Adrenal gland (tissue), 12 donors: ENCODE data around the gene ABHD15. TPM values are rescaled to one million over a fixed set of nuclear protein-coding genes. Genes with fewer than 3 reads are reported as not detected.
"Not testable (repeated sequence)": the region's sequence is repeated elsewhere in the genome, so short reads cannot be mapped to it uniquely, and the experiment has no call there.

Source experiments
- DNase-seq, 7 donors: peaks; one replicate each; pipeline ENCODE4 v3.0.0-alpha.2; 2019 to 2020
- H3K27ac ChIP-seq, 5 donors: fragments of 200-600 bp; sonication (generic) in 4 of 5; 1 replicate in 3 of 5; 2 replicates in 2 of 5; pipeline versions ENCODE4 v1.5.1 to v1.8.0; 2016 to 2020; ENCODE audit warnings: mild to moderate bottlenecking in 1 of 5
- H3K27me3 ChIP-seq: fragments of 200-600 bp; 2 replicates; pipeline ENCODE4 v1.8.0; 2021
- H3K36me3 ChIP-seq, 2 donors: fragments of 200-600 bp; replicated peaks in 1 of 2; 1 replicate in 1 of 2; 2 replicates in 1 of 2; pipeline versions ENCODE4 v1.5.1 to v1.8.0; 2018 to 2022
- H3K4me1 ChIP-seq, 2 donors: fragments of 200-600 bp; replicated peaks in 1 of 2; 1 replicate in 1 of 2; 2 replicates in 1 of 2; pipeline versions ENCODE4 v1.5.1 to v1.8.0; 2018 to 2021
- H3K4me3 ChIP-seq, 4 donors: fragments of 200-600 bp; sonication (generic) in 3 of 4; one replicate each; pipeline ENCODE4 v1.5.1; 2016 to 2018
- H3K9me3 ChIP-seq, 3 donors: fragments of 200-600 bp; sonication (generic) in 1 of 3; replicated peaks in 1 of 3; 1 replicate in 2 of 3; 2 replicates in 1 of 3; pipeline versions ENCODE4 v1.5.1 to v1.8.0; 2016 to 2021
- CTCF ChIP-seq, 6 experiments: fragments of 450-650 bp in 4 of 6; fragments of 200-600 bp in 2 of 6; sonication (generic) in 1 of 6; IDR thresholded peaks; 1 replicate in 5 of 6; 2 replicates in 1 of 6; pipeline versions ENCODE4 v1.5.1 to v1.8.0; 2016 to 2021; ENCODE audit warnings: antibody characterized with exemption in 6 of 6, mild to moderate bottlenecking in 2 of 6, moderate library complexity in 1 of 6
- POLR2A ChIP-seq, 2 donors: fragments of 450-650 bp; IDR thresholded peaks; one replicate each; pipeline ENCODE4 v1.6.1; 2017; ENCODE audit warnings: antibody characterized with exemption in 2 of 2, mild to moderate bottlenecking in 2 of 2, moderate library complexity in 1 of 2
- WGBS, 4 donors: extraction: QIAGEN DNeasy Blood & Tissue Kit in 2 of 4; methylation state at CpG; one replicate each; pipeline versions ENCODE4 v1.1.5 to v1.1.7; 2013 to 2017; 5-methylcytosine and 5-hydroxymethylcytosine counted together
- intact Hi-C, 2 donors: fragments of 100-400 bp; cut with DNase I; formaldehyde crosslinking; loops; one replicate each; pipeline versions ENCODE4 v1.14.1 to v1.15.0; 2022 to 2023
- polyA plus RNA-seq, 3 donors: library from polyadenylated mRNA; stranded (reverse); fragments of 200-250 nt in 2 of 3; fragments of 350-450 nt in 1 of 3; fragmentation: Illumina TruSeq in 1 of 3; extraction: RNeasy Lipid Tissue Mini Kit (QIAGEN cat#74804) in 1 of 3; gene quantifications; one replicate each; pipeline ENCODE4 v1.2.3, GENCODE V29; 2013 to 2014
- total RNA-seq, 9 donors: library from RNA; depleted of rRNA in 4 of 9; stranded (reverse); fragments of >200 nt in 4 of 9; fragments of 120-200 nt in 1 of 9; fragmentation: NEBNext Ultra II Directional in 1 of 9; extraction: Animal tissue kit (Norgen Biotek cat#: 25700) in 1 of 9; gene quantifications; one replicate each; pipeline versions ENCODE4 v1.1.0 to v1.2.4, GENCODE V29; 2013 to 2023
- donor health status: healthy with polysubstance abuse.
- donor health status: Bipolar disorder and iron deficiency.
- donor health status: DM: yes; HTN: yes; CAD: no.
- donor health status: DM: no; HTN: no; CAD: no.
- donor health status: DM: no; HTN: no; CAD: no.
- donor health status: DM: yes; HTN: yes; CAD: no.

ABHD15 gene
- total and polyA plus RNA-seq, 12 donors = 2.9 to 11.1 (median 6.2) TPM

- WGBS, 4 donors = 46 to 54% (median 52%) methylated on average over 6 of the region's 6 CpGs
- no peaks in the 10 kb centered on the region for H3K27me3 ChIP-seq
- H3K4me3 ChIP-seq = no peak overlapping the region
- no peak for TF ChIP-seq POLR2A (IDR thresholded peaks at IDR 0.05)
- TF ChIP-seq CTCF (IDR thresholded peaks at IDR 0.05) = no peak
- intact Hi-C loops = no loop called here
- H3K27ac ChIP-seq = peak overlapping the region in 2 of 5 donors; percentile 15 to 56
- peaks cover 7 to 14% of the 10 kb centered on the region in 2 donors for H3K4me1 ChIP-seq
- no peaks in the 10 kb centered on the region for H3K9me3 ChIP-seq
- H3K36me3 ChIP-seq = no peaks in the 10 kb centered on the region
- DNase-seq = peak in 2 of 7 donors; percentile 19 to 49
Measured at GRCh38 chr17:29560316-29560715, 6.5 kb downstream of the ABHD15 start.

GRCh38 chr17:29559640-29560039, 7.2 kb downstream of the ABHD15 start:
- Histone ChIP-seq H3K27ac (no peak overlapping the region), H3K9me3 (no peaks in the 10 kb centered on the region), H3K27me3 (no peaks in the 10 kb centered on the region), H3K36me3 (no peaks in the 10 kb centered on the region), H3K4me3 (no peak overlapping the region), H3K4me1 (peaks cover 7 to 14% of the 10 kb centered on the region in 2 donors)
- DNase-seq = no peak
- TF ChIP-seq CTCF (IDR thresholded peaks at IDR 0.05) (no peak), POLR2A (IDR thresholded peaks at IDR 0.05) (no peak)
- 92 to 96% (median 92%) methylated on average over 2 of the region's 2 CpGs for WGBS, 4 donors
- intact Hi-C loops = no loop called here

GRCh38 chr17:29558139-29558538, 8.7 kb downstream of the ABHD15 start:
- H3K9me3 ChIP-seq, H3K27ac ChIP-seq, DNase-seq, intact Hi-C loops, H3K36me3 ChIP-seq, H3K27me3 ChIP-seq, H3K4me3 ChIP-seq: not testable (repeated sequence)
- 91 to 97% (median 95%) methylated on average over 5 of the region's 5 CpGs for WGBS, 4 donors
- peaks cover 7 to 14% of the 10 kb centered on the region in 2 donors for H3K4me1 ChIP-seq

GRCh38 chr17:29557739-29558116, 9.1 kb downstream of the ABHD15 start:
- peaks cover 7 to 14% of the 10 kb centered on the region in 2 donors for H3K4me1 ChIP-seq
- no peaks in the 10 kb centered on the region for H3K36me3 ChIP-seq
- no peak overlapping the region for H3K4me3 ChIP-seq
- intact Hi-C loops = no loop called here
- no peak for DNase-seq
- TF ChIP-seq CTCF (IDR thresholded peaks at IDR 0.05) (no peak), POLR2A (IDR thresholded peaks at IDR 0.05) (no peak)
- H3K9me3 ChIP-seq = no peaks in the 10 kb centered on the region
- H3K27me3 ChIP-seq = no peaks in the 10 kb centered on the region
- no peak overlapping the region for H3K27ac ChIP-seq

- Histone ChIP-seq H3K27me3 (no peaks in the 10 kb centered on the region), H3K27ac (no peak overlapping the region), H3K9me3 (no peaks in the 10 kb centered on the region), H3K36me3 (no peaks in the 10 kb centered on the region), H3K4me3 (no peak overlapping the region), H3K4me1 (peaks cover 4 to 9% of the 10 kb centered on the region in 2 donors)
- TF ChIP-seq CTCF (IDR thresholded peaks at IDR 0.05) = no peak
- TF ChIP-seq POLR2A (IDR thresholded peaks at IDR 0.05) = no peak
- WGBS, 4 donors = 78 to 90% (median 87%) methylated on average over 1 of the region's 1 CpG; no CpG with 5 or more reads in 1 of the 4 donors
- DNase-seq = peak in 1 of 7 donors; percentile 18
- intact Hi-C loops = no loop called here
Measured at GRCh38 chr17:29557085-29557738, 9.6 kb downstream of the ABHD15 start.
